ENCODE results near the gene NEK4. TPM values are rescaled to one million over a fixed set of nuclear protein-coding genes. Genes with fewer than 3 reads are reported as not detected.

NEK4 gene
- total and polyA plus RNA-seq, 2 of the 13 experiments (the other 11 are each of a cell fraction or from before 2014, with no cell fraction given) = 16.5 to 38.0 TPM

DNA sequence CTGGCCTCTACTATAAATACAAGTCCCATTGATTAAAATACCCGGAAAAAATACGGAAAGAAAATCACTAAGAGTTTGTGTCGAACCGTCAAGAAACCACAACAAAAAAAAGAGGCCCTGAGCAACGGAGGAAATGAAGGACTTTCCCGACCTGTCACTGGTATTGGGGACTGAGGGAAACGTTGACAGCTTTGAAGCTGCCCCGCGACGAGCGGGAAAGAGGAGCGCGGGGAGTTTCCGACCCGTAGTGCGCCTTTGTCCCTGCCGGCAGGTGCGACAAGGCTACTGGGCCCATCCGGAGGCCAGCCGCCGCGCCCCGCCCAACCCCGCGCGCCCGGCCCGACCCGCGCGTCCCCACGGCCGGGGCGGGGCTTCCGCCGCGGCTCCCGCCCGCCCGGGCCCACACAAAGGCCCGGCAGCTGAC lies 85.4 kb downstream of the NEK4 start (continued):
- TF ChIP-seq FOXK1 (CRISPR knock-in tag; IDR thresholded peaks at IDR 0.05; ENCODE audit: borderline replicate concordance, low read depth) = no peak
- no peak for TF ChIP-seq ZNF333 (CRISPR knock-in tag; IDR thresholded peaks at IDR 0.05; ENCODE audit: borderline replicate concordance)
- no peak; the same call in 1 of the 2 replicates for TF ChIP-seq SATB2 (CRISPR knock-in tag; IDR thresholded peaks at IDR 0.05)
- TF ChIP-seq HNF4A (CRISPR knock-in tag; IDR thresholded peaks at IDR 0.05) = peak; percentile 26
- no peak for TF ChIP-seq ARHGAP35 (CRISPR knock-in tag; IDR thresholded peaks at IDR 0.05; ENCODE audit: borderline replicate concordance)
- TF ChIP-seq, protein P1, sequence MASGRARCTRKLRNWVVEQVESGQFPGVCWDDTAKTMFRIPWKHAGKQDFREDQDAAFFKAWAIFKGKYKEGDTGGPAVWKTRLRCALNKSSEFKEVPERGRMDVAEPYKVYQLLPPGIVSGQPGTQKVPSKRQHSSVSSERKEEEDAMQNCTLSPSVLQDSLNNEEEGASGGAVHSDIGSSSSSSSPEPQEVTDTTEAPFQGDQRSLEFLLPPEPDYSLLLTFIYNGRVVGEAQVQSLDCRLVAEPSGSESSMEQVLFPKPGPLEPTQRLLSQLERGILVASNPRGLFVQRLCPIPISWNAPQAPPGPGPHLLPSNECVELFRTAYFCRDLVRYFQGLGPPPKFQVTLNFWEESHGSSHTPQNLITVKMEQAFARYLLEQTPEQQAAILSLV (CRISPR knock-in tag; IDR thresholded peaks at IDR 0.05; ENCODE audit: borderline replicate concordance) = no peak
- TF ChIP-seq, protein P2, sequence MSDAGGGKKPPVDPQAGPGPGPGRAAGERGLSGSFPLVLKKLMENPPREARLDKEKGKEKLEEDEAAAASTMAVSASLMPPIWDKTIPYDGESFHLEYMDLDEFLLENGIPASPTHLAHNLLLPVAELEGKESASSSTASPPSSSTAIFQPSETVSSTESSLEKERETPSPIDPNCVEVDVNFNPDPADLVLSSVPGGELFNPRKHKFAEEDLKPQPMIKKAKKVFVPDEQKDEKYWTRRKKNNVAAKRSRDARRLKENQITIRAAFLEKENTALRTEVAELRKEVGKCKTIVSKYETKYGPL (CRISPR knock-in tag; IDR thresholded peaks at IDR 0.05) = no peak
- no peak; the same call in 1 of the 2 replicates for TF ChIP-seq HDAC2 (CRISPR knock-in tag; IDR thresholded peaks at IDR 0.05)
- TF ChIP-seq SRSF9 (IDR thresholded peaks at IDR 0.05; ENCODE audit: borderline replicate concordance, insufficient read depth, low read depth, low read length, poor library complexity, severe bottlenecking) = no peak
- TF ChIP-seq ZSCAN20 (CRISPR knock-in tag; IDR thresholded peaks at IDR 0.05; ENCODE audit: borderline replicate concordance) = peak; percentile 81; the same call in 1 of the 2 replicates
- TF ChIP-seq NFRKB (IDR thresholded peaks at IDR 0.05) = no peak
- 0 out of 2 replicates have a peak, but pooled peaks have one; percentile 22 for TF ChIP-seq ZNF431 (CRISPR knock-in tag; IDR thresholded peaks at IDR 0.05; ENCODE audit: borderline replicate concordance, low read depth)
- TF ChIP-seq PHF21A (CRISPR knock-in tag; IDR thresholded peaks at IDR 0.05) = peak; percentile 59; the same call in 1 of the 2 replicates
- peak; percentile 31; the same call in 1 of the 2 replicates for TF ChIP-seq TCF7 (IDR thresholded peaks at IDR 0.05; ENCODE audit: low read depth)
- TF ChIP-seq ELF3 (CRISPR knock-in tag; IDR thresholded peaks at IDR 0.05) = no peak
- TF ChIP-seq MED13 (CRISPR knock-in tag; IDR thresholded peaks at IDR 0.05) = 0 out of 2 replicates have a peak, but pooled peaks have one; percentile 9
- TF ChIP-seq ARNT (IDR thresholded peaks at IDR 0.05) = no peak
- no peak for TF ChIP-seq EHMT2 (IDR thresholded peaks at IDR 0.05; ENCODE audit: borderline replicate concordance, low read depth, low read length)
- TF ChIP-seq ZNF331 (CRISPR knock-in tag; IDR thresholded peaks at IDR 0.05) = peak; percentile 44; the same call in 1 of the 2 replicates
- TF ChIP-seq, protein P3, sequence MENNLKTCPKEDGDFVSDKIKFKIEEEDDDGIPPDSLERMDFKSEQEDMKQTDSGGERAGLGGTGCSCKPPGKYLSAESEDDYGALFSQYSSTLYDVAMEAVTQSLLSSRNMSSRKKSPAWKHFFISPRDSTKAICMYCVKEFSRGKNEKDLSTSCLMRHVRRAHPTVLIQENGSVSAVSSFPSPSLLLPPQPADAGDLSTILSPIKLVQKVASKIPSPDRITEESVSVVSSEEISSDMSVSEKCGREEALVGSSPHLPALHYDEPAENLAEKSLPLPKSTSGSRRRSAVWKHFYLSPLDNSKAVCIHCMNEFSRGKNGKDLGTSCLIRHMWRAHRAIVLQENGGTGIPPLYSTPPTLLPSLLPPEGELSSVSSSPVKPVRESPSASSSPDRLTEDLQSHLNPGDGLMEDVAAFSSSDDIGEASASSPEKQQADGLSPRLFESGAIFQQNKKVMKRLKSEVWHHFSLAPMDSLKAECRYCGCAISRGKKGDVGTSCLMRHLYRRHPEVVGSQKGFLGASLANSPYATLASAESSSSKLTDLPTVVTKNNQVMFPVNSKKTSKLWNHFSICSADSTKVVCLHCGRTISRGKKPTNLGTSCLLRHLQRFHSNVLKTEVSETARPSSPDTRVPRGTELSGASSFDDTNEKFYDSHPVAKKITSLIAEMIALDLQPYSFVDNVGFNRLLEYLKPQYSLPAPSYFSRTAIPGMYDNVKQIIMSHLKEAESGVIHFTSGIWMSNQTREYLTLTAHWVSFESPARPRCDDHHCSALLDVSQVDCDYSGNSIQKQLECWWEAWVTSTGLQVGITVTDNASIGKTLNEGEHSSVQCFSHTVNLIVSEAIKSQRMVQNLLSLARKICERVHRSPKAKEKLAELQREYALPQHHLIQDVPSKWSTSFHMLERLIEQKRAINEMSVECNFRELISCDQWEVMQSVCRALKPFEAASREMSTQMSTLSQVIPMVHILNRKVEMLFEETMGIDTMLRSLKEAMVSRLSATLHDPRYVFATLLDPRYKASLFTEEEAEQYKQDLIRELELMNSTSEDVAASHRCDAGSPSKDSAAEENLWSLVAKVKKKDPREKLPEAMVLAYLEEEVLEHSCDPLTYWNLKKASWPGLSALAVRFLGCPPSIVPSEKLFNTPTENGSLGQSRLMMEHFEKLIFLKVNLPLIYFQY (CRISPR knock-in tag; IDR thresholded peaks at IDR 0.05; ENCODE audit: borderline replicate concordance) = peak; percentile 66; the same call in 1 of the 2 replicates
- TF ChIP-seq RARG (CRISPR knock-in tag; IDR thresholded peaks at IDR 0.05; ENCODE audit: low read depth) = no peak
- TF ChIP-seq, protein P4, sequence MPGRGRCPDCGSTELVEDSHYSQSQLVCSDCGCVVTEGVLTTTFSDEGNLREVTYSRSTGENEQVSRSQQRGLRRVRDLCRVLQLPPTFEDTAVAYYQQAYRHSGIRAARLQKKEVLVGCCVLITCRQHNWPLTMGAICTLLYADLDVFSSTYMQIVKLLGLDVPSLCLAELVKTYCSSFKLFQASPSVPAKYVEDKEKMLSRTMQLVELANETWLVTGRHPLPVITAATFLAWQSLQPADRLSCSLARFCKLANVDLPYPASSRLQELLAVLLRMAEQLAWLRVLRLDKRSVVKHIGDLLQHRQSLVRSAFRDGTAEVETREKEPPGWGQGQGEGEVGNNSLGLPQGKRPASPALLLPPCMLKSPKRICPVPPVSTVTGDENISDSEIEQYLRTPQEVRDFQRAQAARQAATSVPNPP (CRISPR knock-in tag; IDR thresholded peaks at IDR 0.05) = 0 out of 2 replicates have a peak, but pooled peaks have one; percentile 2
- TF ChIP-seq ZFP41 (CRISPR knock-in tag; IDR thresholded peaks at IDR 0.05; ENCODE audit: borderline replicate concordance) = no peak

Measured in HepG2 (cell line).